Keratinocyte (primary cell): Measurements from ENCODE around the gene FAN1. TPM values are rescaled to one million over a fixed set of nuclear protein-coding genes. Genes with fewer than 3 reads are reported as not detected.

Experiments used
- DNase-seq: peaks from one replicate; pipeline ENCODE4 v3.0.0-alpha.2; 2011; ENCODE audit warnings: low read depth, missing footprints, low spot score
- FAIRE-seq: peaks from 2 replicates; lab custom pipeline; 2011; peaks lifted over from hg19 to GRCh38; lab: Jason Lieb, UNC
- H2AFZ ChIP-seq: 2 replicates; pipeline ENCODE4 v1.6.0; 2012; ENCODE audit warnings: low read length, control low read depth, inconsistent platforms; ENCODE audit not compliant: control insufficient read depth
- H3K27ac ChIP-seq: 2 replicates; pipeline ENCODE4 v1.5.1; 2011; ENCODE audit warnings: low read length; ENCODE audit not compliant: control insufficient read depth, insufficient read depth
- H3K27me3 ChIP-seq: 3 replicates; pipeline ENCODE4 v1.6.0; 2011; ENCODE audit warnings: low read length; ENCODE audit not compliant: control insufficient read depth, insufficient read depth; ENCODE audit errors: extremely low read depth
- H3K36me3 ChIP-seq, 2 experiments: 2 replicates in 1 of 2; 3 replicates in 1 of 2; pipeline ENCODE4 v1.5.1; 2011; ENCODE audit warnings: low read length in 2 of 2, mild to moderate bottlenecking in 1 of 2; ENCODE audit not compliant: control insufficient read depth in 2 of 2, insufficient read depth in 2 of 2; ENCODE audit errors: extremely low read depth in 1 of 2
- H3K4me1 ChIP-seq: 3 replicates; pipeline ENCODE4 v1.5.1; 2011; ENCODE audit warnings: low read length; ENCODE audit not compliant: control insufficient read depth, insufficient read depth; ENCODE audit errors: extremely low read depth
- H3K4me2 ChIP-seq: 3 replicates; pipeline ENCODE4 v1.6.0; 2011; ENCODE audit warnings: low read depth, low read length; ENCODE audit not compliant: control insufficient read depth, insufficient read depth; ENCODE audit errors: extremely low read depth
- H3K4me3 ChIP-seq, 3 experiments: fragments of 200-600 bp in 1 of 3; sonication (generic) in 1 of 3; 2 replicates in 2 of 3; 3 replicates in 1 of 3; pipeline ENCODE4 v1.5.1; 2011 to 2016; ENCODE audit warnings: low read length in 3 of 3, mild to moderate bottlenecking in 3 of 3, control low read depth in 2 of 3, inconsistent platforms in 1 of 3, low read depth in 1 of 3, mixed read lengths in 1 of 3, mixed run types in 1 of 3, moderate library complexity in 1 of 3; ENCODE audit not compliant: control insufficient read depth in 2 of 3, insufficient read depth in 2 of 3; ENCODE audit errors: extremely low read depth in 1 of 3
- H3K79me2 ChIP-seq: 2 replicates; pipeline ENCODE4 v1.6.0; 2012; ENCODE audit warnings: low read length; ENCODE audit not compliant: control insufficient read depth, insufficient read depth
- H3K9ac ChIP-seq: 3 replicates; pipeline ENCODE4 v1.6.0; 2011; ENCODE audit warnings: low read length; ENCODE audit not compliant: control insufficient read depth, insufficient read depth; ENCODE audit errors: extremely low read depth
- H3K9me1 ChIP-seq: 3 replicates; pipeline ENCODE4 v1.6.0; 2011; ENCODE audit warnings: low read length; ENCODE audit not compliant: control insufficient read depth, insufficient read depth; ENCODE audit errors: extremely low read depth
- H3K9me3 ChIP-seq: 2 replicates; pipeline ENCODE4 v1.5.1; 2012; ENCODE audit warnings: low read depth, low read length; ENCODE audit not compliant: control insufficient read depth
- H4K20me1 ChIP-seq: 3 replicates; pipeline ENCODE4 v1.6.0; 2011; ENCODE audit warnings: low read length; ENCODE audit not compliant: control insufficient read depth, insufficient read depth; ENCODE audit errors: extremely low read depth
- CTCF ChIP-seq, 3 experiments: IDR thresholded peaks in 1 of 3; conservative IDR thresholded peaks in 1 of 3; optimal IDR thresholded peaks in 1 of 3; 2 replicates in 2 of 3; 3 replicates in 1 of 3; pipeline versions ENCODE3 to v1.5.1; 2011; ENCODE audit warnings: low read length in 3 of 3, mild to moderate bottlenecking in 3 of 3, moderate library complexity in 2 of 3, control low read depth in 1 of 3, inconsistent platforms in 1 of 3; ENCODE audit not compliant: insufficient read depth in 2 of 3; ENCODE audit errors: extremely low read depth in 1 of 3
- EZH2 ChIP-seq: IDR thresholded peaks from one replicate; pipeline ENCODE4 v1.6.1; 2012; ENCODE audit warnings: inconsistent platforms, mild to moderate bottlenecking, low read length, moderate library complexity
- dilution Hi-C: fragments of 300-500 bp; cut with MboI; formaldehyde crosslinking; loops from one replicate; pipeline ENCODE4 v1.7.0; 2020; ENCODE audit warnings: low sequenced_read_pairs; ENCODE audit not compliant: extremely low pct_ligation_motif_present
- polyA plus RNA-seq, 5 experiments: library from polyadenylated mRNA; depleted of rRNA in 3 of 5; stranded (reverse) in 3 of 5; stranded (forward) in 1 of 5; unstranded in 1 of 5; fragments of >200 nt; gene quantifications; 1 replicate in 1 of 5; 2 replicates in 3 of 5; 3 replicates in 1 of 5; pipeline versions ENCODE4 v1.2.1 to v1.2.3, GENCODE V29; 2011 to 2012; ENCODE audit warnings: missing spikeins in 2 of 5, low read depth in 1 of 5, low replicate concordance in 1 of 5

The FAN1 gene
- polyA plus RNA-seq, 1 donor (not counting 4 experiments of a cell fraction or from before 2014, with no cell fraction given) = 17.2 TPM

- TF ChIP-seq EZH2 (no peak), CTCF (optimal IDR thresholded peaks at IDR 0.05 in 1 of 3, IDR thresholded peaks at IDR 0.05 in 1 of 3, conservative IDR thresholded peaks at IDR 0.05 in 1 of 3; ENCODE audit: extremely low read depth in 1 of 3, insufficient read depth in 2 of 3, low read length in 3 of 3) (no peak)
- Histone ChIP-seq H3K27ac (no peak overlapping the region), H3K9me1 (no peaks in the 10 kb centered on the region), H3K4me1 (peaks cover 19% of the 10 kb centered on the region), H3K4me2 (no peak overlapping the region), H3K79me2 (peaks cover 2% of the 10 kb centered on the region), H3K4me3 (no peak overlapping the region), H3K9me3 (no peaks in the 10 kb centered on the region), H4K20me1 (no peaks in the 10 kb centered on the region), H2AFZ (no peak overlapping the region), H3K27me3 (no peaks in the 10 kb centered on the region), H3K9ac (no peak overlapping the region), H3K36me3 (peaks cover 0 to 5% of the 10 kb centered on the region in 2 experiments)
- FAIRE-seq (no peak), DNase-seq (no peak)
- dilution Hi-C loops = no loop called here
These were observed 1.8 kb upstream of the FAN1 start for GRCh38 chr15:30901889-30902288.

- peaks cover 19% of the 10 kb centered on the region for H3K4me1 ChIP-seq
- dilution Hi-C loops = no loop called here
- H3K9me3 ChIP-seq = no peaks in the 10 kb centered on the region
- H3K9me1 ChIP-seq = no peaks in the 10 kb centered on the region
- no peak for TF ChIP-seq CTCF (optimal IDR thresholded peaks at IDR 0.05 in 1 of 3, IDR thresholded peaks at IDR 0.05 in 1 of 3, conservative IDR thresholded peaks at IDR 0.05 in 1 of 3; ENCODE audit: extremely low read depth in 1 of 3, insufficient read depth in 2 of 3, low read length in 3 of 3)
- no peak for TF ChIP-seq EZH2
- peaks cover 3% of the 10 kb centered on the region for H3K79me2 ChIP-seq
- H3K27ac ChIP-seq = no peak overlapping the region
- DNase-seq (no peak), FAIRE-seq (no peak)
- no peak overlapping the region for H2AFZ ChIP-seq
- H3K27me3 ChIP-seq = no peaks in the 10 kb centered on the region
- no peaks in the 10 kb centered on the region for H4K20me1 ChIP-seq
- peak overlapping the region; percentile 64 for H3K4me2 ChIP-seq
- H3K36me3 ChIP-seq = peaks cover 4 to 19% of the 10 kb centered on the region in 2 experiments
- H3K4me3 ChIP-seq = peak overlapping the region in 2 of 3 experiments; percentile 83 to 87
- peak overlapping the region; percentile 78 for H3K9ac ChIP-seq
These were observed 1.1 kb downstream of the FAN1 start for GRCh38 chr15:30904812-30905211.
